ENCODE data around the gene VMP1. TPM values are rescaled to one million over a fixed set of nuclear protein-coding genes. Genes with fewer than 3 reads are reported as not detected.

Gene VMP1
- total and polyA plus RNA-seq, 4 donors: 46.4 to 118 (median 71.6) TPM

GRCh38 chr17:59832883-59833379 lies 125.5 kb downstream of the VMP1 start:
- H3K4me3 ChIP-seq (ENCODE audit: low read depth in 1 of 3, low read length in 3 of 3): no peak overlapping the region
- H3K27ac ChIP-seq (ENCODE audit: low read depth in 1 of 2, low read length in 2 of 2): no peak overlapping the region
- H3K27me3 ChIP-seq (ENCODE audit: control insufficient read depth in 4 of 4, insufficient read depth in 4 of 4, low read length in 3 of 4): no peaks in the 10 kb centered on the region
- H3K36me3 ChIP-seq (ENCODE audit: control insufficient read depth in 4 of 4, insufficient read depth in 3 of 4, low read depth in 1 of 4, low read length in 3 of 4): no peaks in the 10 kb centered on the region
- peaks cover 0 to 18% (median 12%) of the 10 kb centered on the region in 4 donors for H3K4me1 ChIP-seq (ENCODE audit: control insufficient read depth in 4 of 4, insufficient read depth in 4 of 4, low read length in 3 of 4)
- DNase-seq (ENCODE audit: low spot score): no peak
- H3K9ac ChIP-seq (ENCODE audit: low read depth in 1 of 2, low read length in 2 of 2): no peak overlapping the region
- H3K9me3 ChIP-seq (ENCODE audit: control insufficient read depth in 4 of 4, low read length in 3 of 4): no peaks in the 10 kb centered on the region
- TF ChIP-seq FOXA1 (IDR thresholded peaks at IDR 0.05) (no peak), GABPA (IDR thresholded peaks at IDR 0.05 in 1 of 2, conservative IDR thresholded peaks at IDR 0.05 in 1 of 2) (no peak), JUND (IDR thresholded peaks at IDR 0.05) (no peak), HNF4G (IDR thresholded peaks at IDR 0.05) (no peak), REST (IDR thresholded peaks at IDR 0.05) (no peak), SP1 (IDR thresholded peaks at IDR 0.05) (no peak), RAD21 (IDR thresholded peaks at IDR 0.05) (no peak), RXRA (IDR thresholded peaks at IDR 0.05) (no peak), MAX (IDR thresholded peaks at IDR 0.05) (no peak), CTCF (IDR thresholded peaks at IDR 0.05; ENCODE audit: low read depth, low read length, missing input control) (no peak), TAF1 (conservative IDR thresholded peaks at IDR 0.05) (no peak), ZBTB33 (IDR thresholded peaks at IDR 0.05) (no peak)
- WGBS: 81% methylated on average over 4 of the region's 4 CpGs

- Histone ChIP-seq H3K36me3 (ENCODE audit: control insufficient read depth in 4 of 4, insufficient read depth in 3 of 4, low read depth in 1 of 4, low read length in 3 of 4) (peaks cover 0 to 9% (median 5%) of the 10 kb centered on the region in 4 donors), H3K4me1 (ENCODE audit: control insufficient read depth in 4 of 4, insufficient read depth in 4 of 4, low read length in 3 of 4) (peaks cover 0 to 12% (median 2%) of the 10 kb centered on the region in 4 donors), H3K27ac (ENCODE audit: low read depth in 1 of 2, low read length in 2 of 2) (peak overlapping the region; percentile 99 to 100), H3K9me3 (ENCODE audit: control insufficient read depth in 4 of 4, low read length in 3 of 4) (no peaks in the 10 kb centered on the region), H3K27me3 (ENCODE audit: control insufficient read depth in 4 of 4, insufficient read depth in 4 of 4, low read length in 3 of 4) (no peaks in the 10 kb centered on the region), H3K9ac (ENCODE audit: low read depth in 1 of 2, low read length in 2 of 2) (peak overlapping the region; percentile 100), H3K4me3 (ENCODE audit: low read depth in 1 of 3, low read length in 3 of 3) (peak overlapping the region; percentile 68 to 100 (median 92))
- DNase-seq (ENCODE audit: low spot score): no peak
- under 1% methylated on average over 8 of the region's 8 CpGs for WGBS
- TF ChIP-seq ATF3 (IDR thresholded peaks at IDR 0.05) (peak; percentile 93), EGR1 (IDR thresholded peaks at IDR 0.05; ENCODE audit: low read depth in 2 of 2) (peak; percentile 70), RAD21 (IDR thresholded peaks at IDR 0.05) (peak; percentile 50 to 53), FOXA1 (IDR thresholded peaks at IDR 0.05) (peak; percentile 51), RXRA (IDR thresholded peaks at IDR 0.05) (peak; percentile 92 to 94), MAX (IDR thresholded peaks at IDR 0.05) (peak; percentile 63), ZBTB33 (IDR thresholded peaks at IDR 0.05) (peak; percentile 91), TAF1 (conservative IDR thresholded peaks at IDR 0.05) (peak; percentile 99), GABPA (IDR thresholded peaks at IDR 0.05 in 1 of 2, conservative IDR thresholded peaks at IDR 0.05 in 1 of 2) (peak in 1 of 2 donors; percentile 81), CTCF (IDR thresholded peaks at IDR 0.05; ENCODE audit: low read depth, low read length, missing input control) (no peak), SP1 (IDR thresholded peaks at IDR 0.05) (peak; percentile 98)
These were observed 130.0 kb downstream of the VMP1 start for GRCh38 chr17:59837308-59838051.

Data from liver (tissue), 9 donors.